Body of pancreas (tissue), 4 donors: ENCODE measurements around the gene COL9A3. TPM values are rescaled to one million over a fixed set of nuclear protein-coding genes. Genes with fewer than 3 reads are reported as not detected.

Source experiments
- ATAC-seq: fragments of 150-250 bp; one replicate; pipeline ENCODE4 v1.9.1; 2016
- DNase-seq, 4 donors: peaks; one replicate each; pipeline ENCODE4 v3.0.0-alpha.2; 2019
- H3K27ac ChIP-seq, 4 donors: fragments of 200-600 bp; sonication (generic); 1 replicate in 3 of 4; 2 replicates in 1 of 4; pipeline versions ENCODE4 v1.5.1 to v1.6.1; 2016 to 2019; ENCODE audit warnings: mild to moderate bottlenecking in 1 of 4, mixed read lengths in 1 of 4, moderate library complexity in 1 of 4
- H3K27me3 ChIP-seq, 2 donors: fragments of 200-600 bp; sonication (generic); one replicate each; pipeline ENCODE4 v1.6.0; 2016; ENCODE audit warnings: mild to moderate bottlenecking in 1 of 2
- H3K36me3 ChIP-seq, 2 donors: fragments of 200-600 bp; sonication (generic); replicated peaks in 1 of 2; 2 replicates each; pipeline ENCODE4 v1.5.1; 2016; ENCODE audit warnings: low read depth in 2 of 2; ENCODE audit not compliant: insufficient read depth in 1 of 2
- H3K4me1 ChIP-seq: fragments of 200-600 bp; sonication (generic); one replicate; pipeline ENCODE4 v1.6.0; 2016
- H3K4me3 ChIP-seq, 2 donors: fragments of 200-600 bp; sonication (generic); 1 replicate in 1 of 2; 2 replicates in 1 of 2; pipeline ENCODE4 v1.5.1; 2016 to 2019
- H3K9me3 ChIP-seq, 3 donors: fragments of 200-600 bp; sonication (generic); 1 replicate in 2 of 3; 2 replicates in 1 of 3; pipeline ENCODE4 v1.5.1; 2016
- CTCF ChIP-seq, 7 experiments: fragments of 450-650 bp in 4 of 7; fragments of 200-600 bp in 3 of 7; sonication (generic) in 3 of 7; IDR thresholded peaks; one replicate each; pipeline ENCODE4 v1.5.1; 2016 to 2019; ENCODE audit warnings: antibody characterized with exemption in 7 of 7
- POLR2A ChIP-seq, 3 donors: fragments of 450-650 bp; IDR thresholded peaks; one replicate each; pipeline ENCODE4 v1.6.1; 2016; ENCODE audit warnings: antibody characterized with exemption in 3 of 3, mild to moderate bottlenecking in 2 of 3
- WGBS, 2 donors: methylation state at CpG; one replicate each; pipeline ENCODE4 v1.1.5; 2017; 5-methylcytosine and 5-hydroxymethylcytosine counted together
- intact Hi-C: fragments of 100-400 bp; cut with DNase I; formaldehyde crosslinking; loops from one replicate; pipeline ENCODE4 v1.15.1; 2023
- total RNA-seq, 2 donors: library from RNA; depleted of rRNA; stranded (reverse); fragments of >200 nt; gene quantifications; one replicate each; pipeline ENCODE4 v1.1.0, GENCODE V29; 2016

The COL9A3 gene
- total RNA-seq, 2 donors from 2014 or later = 25.2 to 69.5 TPM

- ATAC-seq = peak; percentile 30
- Histone ChIP-seq H3K4me3 (peak overlapping the region; percentile 88 to 93), H3K27ac (peak overlapping the region; percentile 8 to 81 (median 74)), H3K36me3 (peaks cover 10 to 12% of the 10 kb centered on the region in 2 donors), H3K4me1 (peaks cover 24% of the 10 kb centered on the region), H3K9me3 (no peaks in the 10 kb centered on the region), H3K27me3 (no peaks in the 10 kb centered on the region)
- intact Hi-C loops = no loop called here
- 1% methylated on average over 57 of the region's 58 CpGs; no CpG with 5 or more reads in 1 of the 2 donors for WGBS, 2 donors
- no peak for TF ChIP-seq POLR2A (IDR thresholded peaks at IDR 0.05)
- no peak for TF ChIP-seq CTCF (IDR thresholded peaks at IDR 0.05)
- peak in 3 of 4 donors; percentile 37 to 45 (median 43) for DNase-seq
Measured at GRCh38 chr20:62805155-62805710, 11.6 kb upstream of the COL9A3 start.

GRCh38 chr20:62805711-62806382 is 11.0 kb upstream of the COL9A3 start:
- peak overlapping the region; percentile 8 to 81 (median 74) for H3K27ac ChIP-seq
- 34 to 84% methylated on average over 9 to 24 of the region's 25 CpGs for WGBS, 2 donors
- TF ChIP-seq POLR2A (IDR thresholded peaks at IDR 0.05) = peak in 1 of 3 donors; percentile 24
- TF ChIP-seq CTCF (IDR thresholded peaks at IDR 0.05) = no peak
- H3K27me3 ChIP-seq = no peaks in the 10 kb centered on the region
- peaks cover 24% of the 10 kb centered on the region for H3K4me1 ChIP-seq
- no peaks in the 10 kb centered on the region for H3K9me3 ChIP-seq
- DNase-seq (peak in 2 of 4 donors; percentile 29 to 68), ATAC-seq (no peak)
- H3K36me3 ChIP-seq = peaks cover 10 to 15% of the 10 kb centered on the region in 2 donors
- intact Hi-C loops = no loop called here
- H3K4me3 ChIP-seq = peak overlapping the region in 1 of 2 donors; percentile 93

- peak overlapping the region in 2 of 4 donors; percentile 73 to 81 for H3K27ac ChIP-seq
- H3K27me3 ChIP-seq = no peaks in the 10 kb centered on the region
- intact Hi-C loops = no loop called here
- TF ChIP-seq CTCF (IDR thresholded peaks at IDR 0.05) = no peak
- no peak for TF ChIP-seq POLR2A (IDR thresholded peaks at IDR 0.05)
- H3K36me3 ChIP-seq = peaks cover 14 to 16% of the 10 kb centered on the region in 2 donors
- no peak for ATAC-seq
- no peak overlapping the region for H3K4me3 ChIP-seq
- 63 to 72% methylated on average over 9 to 10 of the region's 11 CpGs for WGBS, 2 donors
- no peaks in the 10 kb centered on the region for H3K9me3 ChIP-seq
- no peak for DNase-seq
- H3K4me1 ChIP-seq = peaks cover 24% of the 10 kb centered on the region
Measured at GRCh38 chr20:62806383-62807050, 10.3 kb upstream of the COL9A3 start.

GRCh38 chr20:62807444-62808210 is 9.2 kb upstream of the COL9A3 start:
- intact Hi-C loops = loop anchor here (2.0 kb wide), 1 partner anchor 139 kb away; no protein-coding TSS in a partner anchor
- DNase-seq (no peak), ATAC-seq (no peak)
- Histone ChIP-seq H3K27ac (no peak overlapping the region), H3K4me1 (peaks cover 24% of the 10 kb centered on the region), H3K9me3 (no peaks in the 10 kb centered on the region), H3K27me3 (no peaks in the 10 kb centered on the region), H3K4me3 (no peak overlapping the region), H3K36me3 (peaks cover 22 to 26% of the 10 kb centered on the region in 2 donors)
- TF ChIP-seq POLR2A (IDR thresholded peaks at IDR 0.05) (no peak), CTCF (IDR thresholded peaks at IDR 0.05) (no peak)
- 79 to 80% methylated on average over 18 to 22 of the region's 23 CpGs for WGBS, 2 donors
